Lower leg skin (tissue), 4 donors: ENCODE data around the gene SF3A1. TPM values are rescaled to one million over a fixed set of nuclear protein-coding genes. Genes with fewer than 3 reads are reported as not detected.

Experiments used
- DNase-seq, 2 donors: peaks; one replicate each; pipeline ENCODE4 v3.0.0-alpha.2; 2019; ENCODE audit warnings: low spot score in 2 of 2
- H3K4me3 ChIP-seq: fragments of 200-600 bp; sonication (generic); 2 replicates; pipeline ENCODE4 v1.5.1; 2017; ENCODE audit warnings: mild to moderate bottlenecking, low read depth; ENCODE audit not compliant: poor library complexity, severe bottlenecking
- POLR2A ChIP-seq, 2 donors: fragments of 450-650 bp; IDR thresholded peaks; one replicate each; pipeline ENCODE4 v1.6.1; 2016 to 2017; ENCODE audit warnings: antibody characterized with exemption in 2 of 2, mild to moderate bottlenecking in 1 of 2, moderate library complexity in 1 of 2
- WGBS, 2 donors: methylation state at CpG; one replicate each; pipeline ENCODE4 v1.1.5; 2018; 5-methylcytosine and 5-hydroxymethylcytosine counted together
- intact Hi-C: fragments of 100-400 bp; cut with DNase I; formaldehyde crosslinking; loops from one replicate; pipeline ENCODE4 v1.15.0; 2023; ENCODE audit warnings: low total_unique reads
- total RNA-seq, 4 donors: library from RNA; depleted of rRNA; stranded (reverse); fragments of >200 nt; gene quantifications; one replicate each; pipeline ENCODE4 v1.1.0, GENCODE V29; 2016
- TF ChIP-seq, protein P1 (sequence below), 3 donors: fragments of 450-650 bp; IDR thresholded peaks; one replicate each; pipeline ENCODE4 v1.5.1; 2016; ENCODE audit warnings: antibody characterized with exemption in 3 of 3, mild to moderate bottlenecking in 3 of 3, moderate library complexity in 2 of 3

The SF3A1 gene
- total RNA-seq, 4 donors from 2014 or later: 72.4 to 169 (median 114) TPM

DNA sequence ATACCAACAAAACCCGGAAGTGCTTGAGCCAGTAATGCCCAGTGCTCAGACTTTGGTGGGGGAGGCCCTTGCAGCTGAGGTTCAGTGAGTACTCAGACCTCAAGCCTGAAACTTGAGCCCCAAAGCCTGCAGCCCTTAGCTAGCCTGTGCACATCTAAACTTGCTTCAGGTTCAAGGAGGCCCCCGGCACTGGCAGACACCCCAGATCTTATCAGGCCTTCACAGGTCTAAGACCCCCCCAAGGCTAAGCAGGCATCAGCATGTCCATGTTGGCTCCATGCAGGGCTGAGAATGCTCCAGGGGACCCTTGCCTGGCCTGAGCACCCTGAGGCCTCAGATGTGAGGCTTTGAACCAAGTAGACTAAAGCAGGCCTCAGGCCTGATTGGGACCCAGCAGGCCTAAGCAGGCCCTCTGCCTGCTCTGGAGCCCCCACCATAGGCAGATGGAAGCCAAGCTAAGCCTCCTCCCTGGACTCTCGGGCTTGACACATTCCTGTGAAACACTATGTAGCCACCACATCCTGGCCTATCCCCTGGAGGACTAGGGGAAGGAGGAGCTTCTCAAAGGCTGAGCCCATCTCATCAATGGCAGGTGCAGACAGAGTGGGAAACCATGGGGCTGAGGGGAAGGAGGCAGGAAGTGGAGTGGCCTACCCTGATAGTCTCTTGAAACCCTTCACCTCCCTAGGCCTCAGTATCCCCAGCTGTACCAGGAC is 66.2 kb downstream of the SF3A1 start:
- 7 to 30% methylated on average over 2 to 3 of the region's 3 CpGs for WGBS, 2 donors

DNA sequence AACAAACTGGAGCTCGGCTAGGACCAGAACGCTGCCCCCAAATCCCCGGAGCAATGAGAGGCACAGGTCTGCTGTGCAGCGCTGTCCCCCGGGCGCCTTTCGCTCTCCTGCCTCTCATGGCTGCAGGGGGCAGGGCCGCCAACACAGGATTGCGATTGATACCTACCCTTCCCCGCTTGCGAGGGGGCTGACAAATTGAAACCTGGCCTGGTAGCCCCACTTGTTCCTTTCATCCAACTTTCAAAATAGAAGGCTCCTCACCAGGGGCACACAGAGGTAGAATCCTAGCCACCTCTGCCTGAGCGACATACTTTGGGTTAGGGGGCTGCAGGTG is 66.7 kb downstream of the SF3A1 start:
- DNase-seq: no peak
- TF ChIP-seq POLR2A (IDR thresholded peaks at IDR 0.05): no peak
- TF ChIP-seq, protein P1, sequence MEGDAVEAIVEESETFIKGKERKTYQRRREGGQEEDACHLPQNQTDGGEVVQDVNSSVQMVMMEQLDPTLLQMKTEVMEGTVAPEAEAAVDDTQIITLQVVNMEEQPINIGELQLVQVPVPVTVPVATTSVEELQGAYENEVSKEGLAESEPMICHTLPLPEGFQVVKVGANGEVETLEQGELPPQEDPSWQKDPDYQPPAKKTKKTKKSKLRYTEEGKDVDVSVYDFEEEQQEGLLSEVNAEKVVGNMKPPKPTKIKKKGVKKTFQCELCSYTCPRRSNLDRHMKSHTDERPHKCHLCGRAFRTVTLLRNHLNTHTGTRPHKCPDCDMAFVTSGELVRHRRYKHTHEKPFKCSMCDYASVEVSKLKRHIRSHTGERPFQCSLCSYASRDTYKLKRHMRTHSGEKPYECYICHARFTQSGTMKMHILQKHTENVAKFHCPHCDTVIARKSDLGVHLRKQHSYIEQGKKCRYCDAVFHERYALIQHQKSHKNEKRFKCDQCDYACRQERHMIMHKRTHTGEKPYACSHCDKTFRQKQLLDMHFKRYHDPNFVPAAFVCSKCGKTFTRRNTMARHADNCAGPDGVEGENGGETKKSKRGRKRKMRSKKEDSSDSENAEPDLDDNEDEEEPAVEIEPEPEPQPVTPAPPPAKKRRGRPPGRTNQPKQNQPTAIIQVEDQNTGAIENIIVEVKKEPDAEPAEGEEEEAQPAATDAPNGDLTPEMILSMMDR (IDR thresholded peaks at IDR 0.05): no peak
- WGBS, 2 donors: 8 to 13% methylated on average over 8 to 12 of the region's 12 CpGs
- no peak overlapping the region for H3K4me3 ChIP-seq
- intact Hi-C loops: loop anchor here (2.0 kb wide), 1 partner anchor 97 kb away; the partner anchor contains the start of gene RNF215

More for the DNA sequence above, 66.2 kb downstream of the SF3A1 start:
- DNase-seq: no peak
- H3K4me3 ChIP-seq: no peak overlapping the region
- TF ChIP-seq POLR2A (IDR thresholded peaks at IDR 0.05): no peak
- intact Hi-C loops: no loop called here

DNA sequence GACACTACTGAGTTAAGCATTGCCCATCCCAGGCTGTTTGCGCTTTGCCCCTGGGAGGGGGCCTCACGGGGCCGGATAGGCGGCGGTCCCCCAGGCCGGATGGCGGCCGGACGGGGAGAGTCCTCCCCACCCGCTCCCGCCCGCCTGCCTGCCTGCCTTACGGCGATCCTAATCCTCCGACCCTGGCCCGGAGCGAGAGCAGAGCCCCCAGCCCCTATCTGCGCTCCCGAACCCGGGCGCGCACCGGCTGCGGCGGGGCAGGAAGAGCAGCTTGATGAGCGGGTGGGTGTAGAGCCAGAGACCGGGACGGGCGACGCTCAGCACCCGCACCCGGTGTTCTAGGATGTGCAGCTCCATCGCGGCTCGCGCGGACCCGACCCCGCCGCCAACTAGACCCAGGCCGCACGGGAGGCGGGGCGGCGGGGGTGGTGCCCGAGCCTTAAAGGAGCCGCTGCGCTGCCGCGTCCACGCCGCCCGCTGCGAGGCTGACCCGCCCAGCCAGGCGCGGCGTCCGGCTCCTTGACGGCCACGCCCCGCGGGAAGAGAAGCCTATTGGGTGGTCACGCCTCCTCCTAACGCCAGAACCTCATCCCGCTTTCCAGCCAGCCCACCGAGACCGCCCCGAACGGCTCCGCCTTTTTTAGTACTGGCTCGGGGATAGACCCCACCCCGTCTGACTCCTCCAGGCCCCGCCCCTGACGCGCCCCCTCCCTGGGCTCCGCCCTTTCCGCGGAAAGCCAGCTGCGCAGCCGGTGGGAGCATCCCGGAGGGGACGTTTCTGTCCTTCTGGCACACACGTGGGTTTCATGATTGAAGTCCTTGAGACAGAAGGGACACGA is 67.3 kb downstream of the SF3A1 start, which contains the start of gene CASTOR1:
TSS of gene CASTOR1 (minus strand) at position 365 of the 839 bp plus-strand sequence. CDS start at position 357, 8 bp downstream.
- 1% methylated on average over 34 to 74 of the region's 85 CpGs for WGBS, 2 donors
- intact Hi-C loops: loop anchor here (2.0 kb wide), 1 partner anchor 97 kb away; the partner anchor contains the start of gene RNF215
- peak within 1 kb of the TSS; percentile 64 for H3K4me3 ChIP-seq
- TF ChIP-seq, protein P1 (IDR thresholded peaks at IDR 0.05): no peak
- no peak for TF ChIP-seq POLR2A (IDR thresholded peaks at IDR 0.05)
- peak; percentile 99 to 100 for DNase-seq

DNA sequence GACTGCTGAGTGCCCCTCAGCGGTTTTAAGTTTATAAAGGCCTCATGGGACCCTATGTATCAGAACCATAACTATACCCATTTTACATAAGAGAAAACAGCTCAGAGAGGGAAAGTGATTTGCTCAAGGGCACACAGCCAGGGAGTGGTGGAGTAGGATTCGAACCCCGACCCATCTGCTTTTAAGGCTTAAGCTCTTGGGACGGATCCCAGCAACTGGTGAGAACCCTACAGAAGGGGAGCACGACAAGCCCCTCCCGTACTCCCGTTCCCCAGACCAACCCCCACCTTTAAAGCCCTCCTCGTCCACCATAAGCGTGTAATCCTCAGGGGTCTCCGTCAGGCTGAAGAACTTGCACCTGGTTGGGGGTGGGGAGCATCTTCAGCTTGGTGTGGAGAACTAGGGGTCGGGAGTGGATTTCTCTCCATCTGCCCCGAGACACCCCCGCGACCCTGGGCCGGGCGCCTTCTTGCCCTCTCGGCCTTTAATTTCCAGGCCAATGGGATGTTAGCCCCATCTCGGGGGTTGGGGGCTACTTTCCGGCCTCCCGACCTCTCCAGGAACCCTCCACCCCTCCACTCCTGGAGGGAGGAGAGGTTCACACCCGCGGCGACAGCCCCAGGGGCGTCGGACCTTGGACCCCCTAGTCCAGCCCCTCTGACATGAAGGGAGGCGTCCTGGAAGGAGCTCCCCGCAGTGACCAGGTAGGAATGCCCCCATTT is 68.1 kb downstream of the SF3A1 start:
- TF ChIP-seq, protein P1 (IDR thresholded peaks at IDR 0.05): no peak
- no peak for TF ChIP-seq POLR2A (IDR thresholded peaks at IDR 0.05)
- DNase-seq: no peak
- peak overlapping the region; percentile 64 for H3K4me3 ChIP-seq
- WGBS, 2 donors: 5 to 12% methylated on average over 23 to 27 of the region's 27 CpGs
- intact Hi-C loops: loop anchor here (2.0 kb wide), 1 partner anchor 98 kb away; the partner anchor contains the start of gene RNF215

DNA sequence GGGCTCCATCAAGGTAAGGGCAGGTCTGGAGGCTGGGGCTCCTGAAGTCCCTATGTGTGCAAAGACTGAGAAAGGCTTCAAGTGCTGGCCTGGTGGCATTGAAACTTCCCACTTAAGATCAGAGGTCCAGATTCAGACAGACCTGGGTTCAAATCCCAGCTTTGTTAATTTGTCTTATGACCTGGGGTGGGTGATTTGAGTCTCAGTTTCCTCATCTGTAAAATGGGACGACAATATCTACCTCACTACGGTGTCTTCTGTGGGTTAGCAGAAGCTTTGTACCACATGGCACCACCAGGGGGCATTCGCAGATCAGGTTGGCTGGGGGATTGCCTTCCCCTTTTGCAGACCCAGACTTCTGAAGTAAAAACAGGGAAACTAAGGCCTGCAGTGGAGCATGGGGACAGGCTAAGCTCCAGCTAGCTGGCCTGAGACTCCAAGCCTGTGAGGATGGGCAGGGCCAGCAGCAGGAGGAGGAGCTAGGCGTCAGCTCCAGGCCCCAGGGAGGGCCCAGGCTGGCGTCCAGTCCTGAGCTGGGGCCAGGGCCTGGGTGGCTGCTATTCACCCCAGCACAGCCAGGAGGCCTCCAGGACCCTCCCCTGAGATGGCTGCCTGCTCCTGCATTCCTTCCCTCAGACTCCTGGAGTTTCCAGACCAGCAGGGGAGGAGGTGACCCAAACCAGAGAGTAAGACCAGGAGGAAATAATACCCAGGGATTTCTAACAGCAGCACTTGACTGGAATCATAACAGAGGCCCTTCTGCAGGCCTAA is 68.9 kb downstream of the SF3A1 start:
- intact Hi-C loops: loop anchor here (2.0 kb wide), 2 partner anchors 99 to 179 kb away; partner anchors contain the start of gene RNF215
- peak; percentile 78 to 97 for DNase-seq
- 5 to 17% methylated on average over 5 of the region's 5 CpGs for WGBS, 2 donors

More for the DNA sequence above, 68.9 kb downstream of the SF3A1 start:
- TF ChIP-seq, protein P1 (IDR thresholded peaks at IDR 0.05): peak in 1 of 3 donors; percentile 75
- no peak for TF ChIP-seq POLR2A (IDR thresholded peaks at IDR 0.05)
- H3K4me3 ChIP-seq: no peak overlapping the region
